ENCODE results near the gene IMMP1L. TPM values are rescaled to one million over a fixed set of nuclear protein-coding genes. Genes with fewer than 3 reads are reported as not detected.

The IMMP1L gene
- total and polyA plus RNA-seq, 2 of the 8 experiments (the other 6 are each of a cell fraction or from before 2014, with no cell fraction given) = 27.4 to 47.7 TPM

- FAIRE-seq (no peak), DNase-seq (ENCODE audit: low read depth in 1 of 2, low spot score in 2 of 2) (no peak)
- Histone ChIP-seq H3K36me3 (ENCODE audit: control insufficient read depth in 2 of 4, insufficient read depth in 4 of 4, low read length in 3 of 4) (peaks cover 0 to 2% (median 0%) of the 10 kb centered on the region in 4 experiments; a peak in 1 of 8 replicates), H2AFZ (ENCODE audit: low read length) (no peak overlapping the region), H2BK12ac (ENCODE audit: low read depth, low read length) (no peak overlapping the region), H2BK15ac (ENCODE audit: low read length) (no peak overlapping the region), H3K4me1 (replicated peaks in 1 of 4; ENCODE audit: control insufficient read depth in 3 of 4, insufficient read depth in 4 of 4, low read length in 3 of 4) (no peaks in the 10 kb centered on the region), H3K4me2 (ENCODE audit: insufficient read depth in 1 of 2, low read depth in 2 of 2, low read length in 2 of 2) (no peak overlapping the region), H4K91ac (replicated peaks; ENCODE audit: insufficient read length, low read length) (no peak overlapping the region), H3K23me2 (ENCODE audit: low read depth, low read length) (no peaks in the 10 kb centered on the region), H3K79me1 (ENCODE audit: low read depth, low read length) (no peaks in the 10 kb centered on the region), H3K79me2 (ENCODE audit: control insufficient read depth in 1 of 2, insufficient read depth in 2 of 2, low read length in 2 of 2) (no peaks in the 10 kb centered on the region), H2BK5ac (ENCODE audit: low read depth, low read length) (no peak overlapping the region), H3K27ac (ENCODE audit: low read depth, low read length) (no peak overlapping the region), H3K4ac (replicated peaks; ENCODE audit: insufficient read length, low read depth, low read length) (no peak overlapping the region), H2BK120ac (replicated peaks; ENCODE audit: low read depth, low read length) (no peak overlapping the region), H3K9me3 (ENCODE audit: insufficient read depth in 2 of 2, low read depth in 1 of 2, low read length in 1 of 2) (no peaks in the 10 kb centered on the region), H2BK20ac (ENCODE audit: low read length) (no peak overlapping the region), H3K27me3 (replicated peaks in 1 of 4; ENCODE audit: control insufficient read depth in 3 of 4, extremely low read depth in 1 of 4, insufficient read depth in 3 of 4, low read length in 3 of 4) (peaks cover 0 to 1% (median 0%) of the 10 kb centered on the region in 4 experiments; a peak in 1 of 7 replicates), H3K14ac (ENCODE audit: insufficient read length) (no peak overlapping the region), H4K20me1 (replicated peaks in 1 of 2; ENCODE audit: control insufficient read depth in 1 of 2, insufficient read depth in 2 of 2, low read length in 2 of 2) (no peaks in the 10 kb centered on the region), H2AK5ac (ENCODE audit: low read depth, low read length) (no peak overlapping the region), H3K9ac (replicated peaks in 1 of 4; ENCODE audit: extremely low read depth in 1 of 4, low read depth in 3 of 4, low read length in 3 of 4) (no peak overlapping the region), H3K23ac (ENCODE audit: insufficient read length) (no peak overlapping the region), H3K18ac (ENCODE audit: extremely low read depth, low read length) (no peak overlapping the region), H3K4me3 (ENCODE audit: extremely low read depth in 1 of 4, insufficient read depth in 2 of 4, low read depth in 3 of 4, low read length in 4 of 4) (no peak overlapping the region), H4K5ac (ENCODE audit: insufficient read length, low read depth, low read length) (no peak overlapping the region), H4K8ac (ENCODE audit: extremely low read depth, insufficient read depth, low read length) (no peak overlapping the region), H3K56ac (replicated peaks; ENCODE audit: insufficient read length, low read depth, low read length) (no peak overlapping the region)
- CTCF ChIA-PET (ENCODE audit: partially characterized antibody) = interaction anchor here (0.7 kb wide), 1 partner anchor 296 kb away, joined by 3 read pairs; no protein-coding TSS in a partner anchor
- POLR2A ChIA-PET (ENCODE audit: partially characterized antibody) = no interaction called here
- 90% methylated on average over 3 of the region's 3 CpGs; no CpG with 5 or more reads in 1 of the 2 experiments for WGBS, 2 experiments (ENCODE audit: extremely low coverage in 1 of 2, insufficient coverage in 1 of 2, insufficient read length in 1 of 2, insufficient replicate concordance in 2 of 2, low coverage in 1 of 2, low lambda C conversion rate in 2 of 2, missing lambda C conversion rate in 1 of 2)
- TF ChIP-seq YY1 (IDR thresholded peaks at IDR 0.05; ENCODE audit: low read depth, low read length) (no peak), RNF2 (IDR thresholded peaks at IDR 0.05; ENCODE audit: borderline replicate concordance, low read depth, low read length, missing control alignments, poor library complexity, severe bottlenecking) (no peak)
These were observed 54.2 kb downstream of the IMMP1L start for GRCh38 chr11:31455177-31455576.

Measured in H1 (cell line).